WTC11 (cell line): ENCODE measurements around the gene CNTNAP2. TPM values are rescaled to one million over a fixed set of nuclear protein-coding genes. Genes with fewer than 3 reads are reported as not detected.

Experiments
- ATAC-seq: fragments of 200-7000 bp; cut with Tn5 transposase; 2 replicates; pipeline ENCODE4 v1.10.0; 2021; ENCODE audit warnings: mild to moderate bottlenecking, moderate library complexity
- CTCF ChIA-PET: fragments of 300-600 bp; sonication (Branson Sonifier 250); formaldehyde crosslinking; loops from one replicate; lab custom pipeline; 2021; ENCODE audit warnings: antibody characterized with exemption; lab: Charles Lee
- POLR2A ChIA-PET: fragments of 350-600 bp; sonication (Branson Sonifier 250); formaldehyde crosslinking; loops from one replicate; lab custom pipeline; 2021; ENCODE audit warnings: antibody characterized with exemption; lab: Charles Lee
- DNase-seq: peaks from one replicate; pipeline ENCODE4 v3.0.0; 2021; ENCODE audit warnings: low spot score
- H3K27ac Mint-ChIP-seq: 2 replicates; pipeline ENCODE4 v1.8.0; 2021; ENCODE audit warnings: mixed read lengths
- H3K27me3 Mint-ChIP-seq: 2 replicates; pipeline ENCODE4 v1.8.0; 2021; ENCODE audit warnings: low read depth, mild to moderate bottlenecking, moderate library complexity, mixed read lengths
- H3K36me3 Mint-ChIP-seq: 2 replicates; pipeline ENCODE4 v1.8.0; 2021; ENCODE audit warnings: mixed read lengths
- H3K4me1 Mint-ChIP-seq: 2 replicates; pipeline ENCODE4 v1.8.0; 2022; ENCODE audit warnings: mixed read lengths
- H3K4me3 Mint-ChIP-seq: 2 replicates; pipeline ENCODE4 v1.8.0; 2021; ENCODE audit warnings: mild to moderate bottlenecking, moderate library complexity, mixed read lengths
- H3K9me3 Mint-ChIP-seq: 2 replicates; pipeline ENCODE4 v1.8.0; 2021; ENCODE audit warnings: mixed read lengths
- E2F4 ChIP-seq: sonication (generic); formaldehyde crosslinking; IDR thresholded peaks from 2 replicates; pipeline ENCODE4 v1.8.1; 2022; ENCODE audit warnings: low read depth, mild to moderate bottlenecking, moderate library complexity, missing genetic modification reagents, borderline replicate concordance
- FOXK1 ChIP-seq: sonication (generic); formaldehyde crosslinking; IDR thresholded peaks from 2 replicates; pipeline ENCODE4 v1.8.0; 2022; ENCODE audit warnings: mild to moderate bottlenecking, moderate library complexity, missing genetic modification reagents
- HMGA2 ChIP-seq: fragments of 250-450 bp; sonication (Bioruptor Pico); IDR thresholded peaks from 2 replicates; pipeline ENCODE4 v1.4.0; 2021; ENCODE audit warnings: mild to moderate bottlenecking, moderate library complexity
- IRF1 ChIP-seq: sonication (generic); formaldehyde crosslinking; IDR thresholded peaks from 2 replicates; pipeline ENCODE4 v1.8.0; 2023; ENCODE audit warnings: missing genetic modification reagents
- JUN ChIP-seq: sonication (generic); formaldehyde crosslinking; IDR thresholded peaks from 2 replicates; pipeline ENCODE4 v1.8.0; 2023; ENCODE audit warnings: mild to moderate bottlenecking, missing genetic modification reagents
- KAT7 ChIP-seq: sonication (generic); formaldehyde crosslinking; IDR thresholded peaks from 2 replicates; pipeline ENCODE4 v1.8.1; 2023; ENCODE audit warnings: missing genetic modification reagents, mild to moderate bottlenecking, borderline replicate concordance
- NFYB ChIP-seq: sonication (generic); formaldehyde crosslinking; conservative IDR thresholded peaks from 2 replicates; pipeline ENCODE4 v1.8.0; 2022; ENCODE audit warnings: low read depth, missing genetic modification reagents
- NR3C1 ChIP-seq: sonication (generic); formaldehyde crosslinking; conservative IDR thresholded peaks from 2 replicates; pipeline ENCODE4 v1.8.1; 2023; ENCODE audit warnings: low read depth, mild to moderate bottlenecking, missing genetic modification reagents
- PRRX2 ChIP-seq: fragments of 250-450 bp; sonication (Bioruptor Pico); IDR thresholded peaks from 2 replicates; pipeline ENCODE4 v1.8.0; 2021; ENCODE audit warnings: mild to moderate bottlenecking
- SMAD3 ChIP-seq: sonication (generic); formaldehyde crosslinking; IDR thresholded peaks from 2 replicates; pipeline ENCODE4 v1.8.0; 2022; ENCODE audit warnings: missing genetic modification reagents, mild to moderate bottlenecking, borderline replicate concordance
- SMAD4 ChIP-seq: sonication (generic); formaldehyde crosslinking; IDR thresholded peaks from 2 replicates; pipeline ENCODE4 v1.8.0; 2022; ENCODE audit warnings: mild to moderate bottlenecking, missing genetic modification reagents
- STAT6 ChIP-seq: sonication (generic); formaldehyde crosslinking; conservative IDR thresholded peaks from 2 replicates; pipeline ENCODE4 v1.8.1; 2023; ENCODE audit warnings: mild to moderate bottlenecking, low read depth, missing genetic modification reagents, moderate library complexity
- ZBTB21 ChIP-seq: sonication (generic); formaldehyde crosslinking; IDR thresholded peaks from 2 replicates; pipeline ENCODE4 v1.8.1; 2023; ENCODE audit warnings: mild to moderate bottlenecking, missing genetic modification reagents, borderline replicate concordance
- ZBTB43 ChIP-seq: sonication (generic); formaldehyde crosslinking; IDR thresholded peaks from 2 replicates; pipeline ENCODE4 v1.8.1; 2023; ENCODE audit warnings: mild to moderate bottlenecking, missing genetic modification reagents
- ZNF281 ChIP-seq: sonication (generic); formaldehyde crosslinking; IDR thresholded peaks from 2 replicates; pipeline ENCODE4 v1.8.0; 2023; ENCODE audit warnings: mild to moderate bottlenecking, missing genetic modification reagents
- ZNF425 ChIP-seq: fragments of 250-450 bp; sonication (Bioruptor Pico); conservative IDR thresholded peaks from 2 replicates; pipeline ENCODE4 v1.9.0; 2021; ENCODE audit warnings: mild to moderate bottlenecking
- total RNA-seq: library from RNA; stranded (reverse); gene quantifications from 3 replicates; pipeline ENCODE4 v1.2.3, GENCODE V29; 2021

The CNTNAP2 gene
- total RNA-seq, 1 experiment from 2014 or later: 63.8 TPM

- H3K9me3 Mint-ChIP-seq: peaks cover 9% of the 10 kb centered on the region
- no peak overlapping the region for H3K4me3 Mint-ChIP-seq
- H3K4me1 Mint-ChIP-seq: peaks cover 10% of the 10 kb centered on the region
- no peak for TF ChIP-seq HMGA2 (CRISPR knock-in tag)
- TF ChIP-seq SMAD4 (CRISPR knock-in tag): no peak
- no peak for TF ChIP-seq ZBTB43 (CRISPR knock-in tag)
- TF ChIP-seq ZNF425: no peak
- TF ChIP-seq NFYB: no peak
- no peak for TF ChIP-seq PRRX2 (CRISPR knock-in tag)
- no peak for TF ChIP-seq FOXK1 (CRISPR knock-in tag)
- no peak for TF ChIP-seq ZNF281
- no peak for TF ChIP-seq E2F4 (CRISPR knock-in tag)
- TF ChIP-seq STAT6 (CRISPR knock-in tag): no peak
- TF ChIP-seq SMAD3: no peak
- no peak for TF ChIP-seq JUN (CRISPR knock-in tag)
- no peak for TF ChIP-seq KAT7 (CRISPR knock-in tag)
- no peak for TF ChIP-seq IRF1 (CRISPR knock-in tag)
- no peak for TF ChIP-seq ZBTB21 (CRISPR knock-in tag)
- TF ChIP-seq NR3C1 (CRISPR knock-in tag): no peak
- no peak for DNase-seq
- no peak for ATAC-seq
- CTCF ChIA-PET: no interaction called here
- POLR2A ChIA-PET: no interaction called here
- H3K27ac Mint-ChIP-seq: no peak overlapping the region
- no peaks in the 10 kb centered on the region for H3K27me3 Mint-ChIP-seq
- H3K36me3 Mint-ChIP-seq: no peaks in the 10 kb centered on the region
These were observed 778.3 kb downstream of the CNTNAP2 start for GRCh38 chr7:146894927-146895326.
